GM19468 (cell line): ENCODE measurements around the gene RMDN3.

Source experiments
- ATAC-seq: cut with Tn5 transposase; IDR thresholded peaks from one replicate; pipeline ENCODE4 v1.9.1; 2021; ENCODE audit warnings: mild to moderate bottlenecking, moderate library complexity, moderate number of reproducible peaks; ENCODE audit not compliant: unreplicated experiment; ENCODE audit errors: extremely low read depth

RMDN3 gene

DNA sequence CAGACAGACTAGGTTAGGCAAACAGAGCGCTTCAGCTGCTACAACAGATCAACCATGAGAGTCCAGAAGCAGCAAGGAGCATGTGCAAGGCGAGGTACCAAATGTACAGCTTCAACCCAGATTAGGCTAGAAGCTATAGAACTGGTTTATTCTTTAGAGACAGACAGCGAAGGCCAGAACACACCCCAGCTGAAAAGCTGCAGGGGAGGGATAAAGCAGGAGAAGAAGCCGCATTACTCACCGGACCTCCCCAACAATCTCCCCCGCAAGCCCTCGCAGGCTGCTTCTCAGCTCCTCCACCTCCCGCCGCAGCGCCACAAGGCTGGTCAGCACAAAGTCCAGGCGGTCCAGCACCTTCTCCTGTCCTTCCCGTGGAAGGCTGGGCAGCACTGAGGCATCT lies 3.3 kb downstream of the RMDN3 start:
- no peak for ATAC-seq

GRCh38 chr15:40750885-40751284 lies 4.2 kb downstream of the RMDN3 start:
- ATAC-seq = no peak

DNA sequence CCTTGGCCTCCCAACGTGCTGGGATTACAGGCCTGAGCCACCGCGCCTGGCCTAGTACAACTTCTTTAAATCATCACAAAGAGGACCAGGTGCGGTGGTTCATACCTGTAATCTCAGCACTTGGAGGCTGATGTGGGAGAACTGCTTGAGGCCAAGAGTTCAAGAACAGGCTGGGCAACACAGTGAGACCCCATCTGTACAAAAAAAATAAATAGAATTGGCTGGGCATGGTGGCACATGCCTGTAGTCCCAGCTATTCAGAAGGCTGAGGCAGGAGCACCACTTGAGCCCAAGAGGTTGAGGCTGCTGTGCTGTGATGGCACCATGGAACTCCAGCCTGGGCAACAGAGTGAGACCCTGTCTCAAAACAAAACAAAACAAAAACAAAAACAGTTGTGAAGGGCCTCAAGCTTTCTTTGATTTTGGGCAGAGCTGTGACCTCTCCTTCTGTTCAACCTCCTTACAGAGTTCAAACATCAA lies 5.9 kb downstream of the RMDN3 start:
- no peak for ATAC-seq

DNA sequence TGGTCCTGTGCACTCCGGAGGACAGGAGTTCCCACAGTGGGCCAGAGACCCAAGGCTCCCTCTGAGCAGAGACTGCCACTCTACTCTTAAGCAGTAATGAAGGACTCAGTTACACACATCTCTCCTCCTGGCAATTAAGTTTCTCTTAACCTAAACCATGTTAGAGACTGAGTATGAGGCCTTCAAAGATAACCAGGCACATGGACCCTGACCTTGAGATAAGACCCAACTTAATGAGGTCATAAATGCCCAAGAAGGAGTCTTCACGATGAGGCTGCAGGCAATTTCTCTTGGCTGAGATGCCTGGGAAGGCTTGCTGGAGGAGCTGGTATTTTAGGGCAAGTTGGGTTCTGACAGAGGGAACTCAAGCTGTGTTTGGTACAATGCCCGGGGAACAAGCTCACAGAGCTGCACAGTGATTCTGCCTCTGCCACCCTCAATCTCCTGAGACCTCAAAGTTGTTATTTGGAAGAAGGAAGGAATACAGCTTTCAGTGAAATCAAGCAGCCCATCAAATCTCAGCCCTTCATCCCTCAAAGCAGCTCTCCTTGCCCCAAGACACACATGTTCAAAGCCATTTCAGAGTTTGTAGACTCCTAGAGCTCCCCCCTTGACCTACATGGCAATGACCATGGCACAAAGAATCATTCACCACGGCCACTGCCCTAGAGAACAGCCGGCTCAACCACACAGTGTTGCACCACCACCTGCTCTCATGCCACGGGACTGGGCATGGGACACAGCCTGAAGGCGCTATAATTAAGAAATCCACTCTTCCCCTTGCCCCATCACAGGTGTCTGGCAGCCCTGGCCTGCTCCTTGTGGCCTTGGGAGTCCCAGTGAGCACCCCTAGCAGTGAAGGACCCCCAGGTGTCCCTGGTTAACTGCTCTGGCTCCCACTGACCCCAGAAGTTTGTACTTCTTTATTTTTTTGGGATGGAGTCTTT lies 7.1 kb downstream of the RMDN3 start:
- no peak for ATAC-seq

- no peak for ATAC-seq
These were observed 8.1 kb downstream of the RMDN3 start for GRCh38 chr15:40746916-40747418.

DNA sequence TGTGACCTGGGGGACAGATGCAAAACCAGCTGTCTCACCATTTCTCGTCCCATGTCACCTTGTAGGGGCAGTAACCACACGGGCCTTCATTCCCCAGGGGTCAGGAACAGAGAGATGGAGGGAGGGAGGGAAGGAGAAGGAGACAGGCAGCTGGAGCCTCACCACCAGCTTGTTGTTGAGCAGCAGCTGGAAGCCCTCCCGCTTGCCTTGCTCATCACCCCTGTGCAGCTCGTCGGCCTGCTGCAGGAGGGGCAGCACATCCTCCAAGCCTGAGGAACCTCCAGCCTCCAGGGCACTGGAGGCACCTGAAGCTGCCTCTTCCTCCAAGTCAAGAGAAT lies 10.3 kb downstream of the RMDN3 start:
- no peak for ATAC-seq

GRCh38 chr15:40743921-40744814 lies 10.9 kb downstream of the RMDN3 start:
- no peak for ATAC-seq

DNA sequence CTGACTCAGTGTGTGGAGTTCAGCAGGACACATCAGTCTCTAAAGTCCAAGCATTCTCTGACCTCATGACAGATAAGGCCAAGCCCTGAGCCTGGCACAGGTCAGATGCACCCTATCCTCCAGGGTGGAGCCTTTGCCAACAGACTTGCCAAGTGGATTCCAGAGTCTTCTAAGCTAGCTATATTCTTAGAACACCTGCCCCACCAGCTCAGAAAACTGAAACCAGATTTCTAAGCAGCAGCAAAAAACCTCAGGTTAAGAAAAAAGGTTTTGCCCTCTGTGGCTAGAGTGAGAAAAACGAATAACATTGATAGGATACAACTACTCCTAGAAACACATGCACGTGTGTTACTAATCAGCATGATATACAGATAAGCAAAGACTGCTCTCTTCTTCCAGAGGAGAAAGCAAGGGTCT lies 11.6 kb downstream of the RMDN3 start:
- no peak for ATAC-seq

DNA sequence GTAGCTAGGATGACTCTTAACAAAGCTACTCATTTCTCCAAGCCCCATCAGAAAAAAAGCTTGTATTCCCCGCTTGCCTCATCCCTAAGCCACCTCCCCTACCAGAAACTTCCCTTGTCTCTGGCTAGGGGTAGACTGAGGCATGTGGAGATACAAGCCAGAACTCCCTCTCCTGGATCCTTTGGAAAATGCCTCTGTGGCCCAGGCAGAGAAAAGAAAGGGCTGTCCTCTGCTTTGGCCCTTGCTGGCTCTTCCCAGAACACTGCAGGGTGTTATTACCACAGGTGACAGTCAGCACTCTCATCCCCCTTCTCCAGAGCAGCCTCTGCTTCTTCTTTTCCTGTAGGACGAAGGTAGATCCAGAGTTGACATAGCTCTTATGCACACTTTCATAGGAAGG lies 15.2 kb downstream of the RMDN3 start:
- no peak for ATAC-seq

DNA sequence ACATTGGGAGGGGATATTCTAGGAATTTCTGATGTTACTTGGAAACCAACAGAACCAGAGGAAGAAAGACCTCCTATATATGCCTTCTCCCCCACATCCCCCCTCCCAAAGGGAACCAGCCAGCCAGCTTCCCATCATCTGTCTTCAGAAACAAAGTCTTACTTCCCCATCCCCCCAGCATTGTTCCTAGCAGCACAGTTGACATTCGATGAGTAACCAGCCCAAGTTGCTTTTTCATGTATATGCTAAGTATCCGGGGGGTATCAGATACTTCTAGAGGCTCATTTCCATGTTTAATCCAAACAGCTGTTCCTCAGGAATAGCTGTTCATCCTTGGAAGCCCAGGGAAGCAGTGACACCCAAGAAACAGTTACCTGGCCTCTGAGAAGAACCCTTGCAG lies 16.0 kb downstream of the RMDN3 start:
- ATAC-seq = no peak

GRCh38 chr15:40737048-40737447 lies 18.0 kb downstream of the RMDN3 start:
- ATAC-seq = no peak

GRCh38 chr15:40736575-40736974 lies 18.5 kb downstream of the RMDN3 start:
- no peak for ATAC-seq

DNA sequence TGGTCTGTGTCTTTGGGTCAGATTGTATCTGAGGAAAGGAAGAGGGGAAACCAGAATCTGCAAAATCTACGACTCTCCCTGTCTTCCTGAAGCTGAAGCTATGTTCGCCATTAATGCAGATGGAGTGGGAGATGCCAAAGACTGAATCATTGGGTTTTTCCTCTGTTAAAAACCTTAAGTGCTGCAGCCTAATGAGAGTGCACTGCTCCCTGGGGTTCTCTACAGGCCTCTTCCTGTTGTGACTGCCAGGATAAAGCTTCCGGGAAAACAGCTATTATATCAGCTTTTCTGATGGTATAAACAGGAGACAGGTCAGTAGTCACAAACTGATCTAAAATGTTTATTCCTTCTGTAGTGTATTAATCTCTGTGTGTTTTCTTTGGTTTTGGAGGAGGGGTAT lies 24.0 kb downstream of the RMDN3 start:
- ATAC-seq = no peak

- no peak for ATAC-seq
These were observed 31.1 kb downstream of the RMDN3 start for GRCh38 chr15:40723919-40724318.

GRCh38 chr15:40722934-40723333 lies 32.1 kb downstream of the RMDN3 start:
- ATAC-seq = no peak

DNA sequence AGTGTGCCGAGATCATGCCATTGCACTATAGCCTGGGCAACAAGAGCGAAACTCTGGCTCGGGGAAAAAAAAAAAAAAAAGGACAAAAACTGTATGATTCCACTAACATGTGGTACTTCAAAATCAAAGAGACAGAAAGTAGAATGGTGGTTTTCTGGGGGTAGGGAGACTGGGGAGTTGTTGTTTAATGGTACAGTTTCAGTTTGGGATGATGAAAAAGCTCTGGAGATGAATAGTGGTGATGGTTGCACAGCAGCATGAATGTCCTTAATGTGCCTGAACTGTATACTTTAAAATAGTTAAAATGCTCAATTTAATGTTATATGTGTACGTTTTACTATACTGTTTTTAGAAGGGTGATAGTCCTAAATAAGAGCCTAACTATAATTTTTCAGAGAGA lies 32.7 kb downstream of the RMDN3 start:
- no peak for ATAC-seq

GRCh38 chr15:40721701-40722100 lies 33.4 kb downstream of the RMDN3 start:
- no peak for ATAC-seq

GRCh38 chr15:40716165-40716564 lies 38.9 kb downstream of the RMDN3 start:
- ATAC-seq = no peak

DNA sequence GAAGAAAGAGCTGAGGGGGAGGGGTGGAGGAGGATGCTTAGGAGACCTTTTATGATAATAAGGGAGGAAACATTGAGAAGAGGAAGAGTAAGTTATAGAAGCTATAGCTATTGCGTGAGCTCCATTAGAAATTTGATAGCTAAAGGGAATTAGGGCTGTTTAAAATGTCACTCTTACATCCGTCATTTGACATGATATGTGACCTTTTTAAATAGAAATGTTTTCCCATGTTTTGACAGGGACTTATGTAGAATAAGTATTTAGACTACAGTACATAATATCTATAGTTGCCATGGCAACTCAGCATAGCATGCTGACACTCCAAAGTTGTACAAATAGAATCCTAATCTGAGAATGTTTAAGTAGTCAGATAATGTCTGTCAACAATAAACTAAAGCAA lies 40.9 kb downstream of the RMDN3 start:
- ATAC-seq = no peak

GRCh38 chr15:40706121-40706520 lies 48.9 kb downstream of the RMDN3 start:
- ATAC-seq = no peak

GRCh38 chr15:40702077-40702476 lies 53.0 kb downstream of the RMDN3 start:
- ATAC-seq = no peak
